Measurements from ENCODE around the gene TRIM4.
"Not testable (repeated sequence)": the region's sequence is repeated elsewhere in the genome, so short reads cannot be mapped to it uniquely, and the experiment has no call there.

The TRIM4 gene

GRCh38 chr7:99910976-99911375, 8.4 kb downstream of the TRIM4 start:
- DNase-seq: no peak

- DNase-seq: no peak
These were observed 17.7 kb downstream of the TRIM4 start for GRCh38 chr7:99901581-99901980.

DNA sequence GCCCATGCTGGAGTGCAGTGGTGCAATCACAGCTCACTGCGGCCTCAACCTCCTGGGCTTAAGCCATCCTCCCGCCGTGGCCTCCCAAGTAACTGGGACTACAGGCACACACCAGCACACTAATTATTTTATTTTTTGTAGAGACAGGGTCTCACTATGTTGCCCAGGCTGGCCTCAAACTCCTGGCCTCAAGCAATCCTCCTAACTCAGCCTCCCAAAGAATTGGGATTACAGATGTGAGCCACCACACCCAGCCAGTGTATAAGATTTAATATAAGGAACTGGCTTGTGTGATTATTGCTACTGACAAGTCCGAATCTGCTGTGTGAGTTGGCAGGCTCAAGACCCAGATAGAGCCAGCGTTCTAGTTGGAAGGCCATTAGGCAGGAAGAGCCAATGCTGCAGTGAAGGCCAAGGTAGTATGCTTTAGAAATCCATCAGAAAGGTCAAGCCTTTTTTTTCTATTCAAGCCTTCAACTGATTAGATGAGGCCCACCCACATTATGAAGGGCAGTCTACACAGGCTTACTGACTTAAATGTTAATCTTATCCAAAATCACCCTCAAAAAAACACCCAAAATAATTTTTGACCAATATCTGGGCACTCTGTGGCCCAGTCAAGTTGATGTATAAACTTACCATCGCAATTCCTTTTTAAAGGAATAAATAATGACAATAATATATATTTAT, 19.4 kb downstream of the TRIM4 start:
- no peak for DNase-seq

DNA sequence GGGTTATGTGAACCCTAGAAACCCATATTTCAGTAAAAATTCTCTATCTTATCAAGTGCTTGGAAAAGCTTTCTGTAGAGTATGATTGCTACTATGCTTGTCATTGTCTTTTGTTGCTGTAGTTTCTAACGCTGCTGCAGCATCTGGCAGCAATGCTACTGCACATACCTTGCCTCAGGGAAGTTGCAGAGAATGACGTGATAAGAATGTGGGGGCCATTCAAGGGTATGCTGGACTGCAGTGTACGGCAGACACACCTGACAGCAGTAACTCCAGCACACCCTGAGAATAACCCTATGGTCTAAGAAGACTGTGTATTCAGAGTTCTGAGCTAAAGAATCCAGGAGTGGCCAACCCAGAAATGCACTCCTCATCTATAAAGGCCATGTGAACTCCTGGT, 20.5 kb downstream of the TRIM4 start:
- no peak for DNase-seq

DNA sequence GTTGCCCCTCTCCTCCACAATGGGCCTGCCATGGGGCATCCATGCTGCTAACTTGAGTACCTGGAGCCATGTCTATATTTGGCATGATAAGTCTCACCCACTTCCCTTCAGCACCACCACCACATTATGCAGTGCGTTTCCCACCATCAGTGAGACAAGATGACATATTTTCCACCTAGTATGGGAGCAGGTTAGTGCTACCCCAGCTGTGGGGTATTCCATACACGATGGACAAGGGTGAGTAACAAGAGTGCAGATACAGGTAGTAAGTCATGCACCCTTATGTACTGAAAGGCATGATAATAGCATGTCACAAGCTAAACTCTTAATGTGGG, 21.3 kb downstream of the TRIM4 start:
- no peak for DNase-seq

DNA sequence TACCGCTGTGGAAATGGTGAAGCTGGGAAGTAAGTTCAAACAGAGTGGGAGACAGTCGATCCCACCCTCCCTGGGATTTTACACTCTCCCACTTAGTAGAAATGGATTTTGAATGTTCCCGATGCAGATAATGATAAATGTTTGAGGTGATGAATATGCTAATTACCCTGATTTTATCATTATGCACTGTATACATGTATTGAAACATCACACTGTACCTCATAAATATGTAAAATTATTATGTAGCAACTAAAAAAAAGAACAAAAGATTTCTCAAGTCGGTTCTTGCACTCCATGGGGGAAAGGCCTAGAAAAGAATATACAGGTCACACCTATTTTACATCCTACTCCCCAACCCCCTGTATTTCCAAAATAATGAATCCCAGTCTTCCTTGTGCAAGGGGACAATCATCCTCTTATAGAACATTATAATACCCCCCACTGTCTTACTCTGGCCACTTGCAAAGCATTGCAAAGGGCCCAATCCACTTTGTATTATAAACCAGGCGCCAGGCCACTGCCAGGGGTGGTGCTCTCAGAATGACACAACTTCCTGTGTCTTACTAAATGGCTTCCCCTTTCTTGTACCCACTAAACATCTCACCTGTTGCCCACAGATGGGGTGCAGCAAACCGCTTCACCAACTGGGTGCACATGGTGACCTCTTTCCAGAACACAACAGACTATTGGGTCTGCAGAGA, 21.9 kb downstream of the TRIM4 start:
- DNase-seq: no peak

DNA sequence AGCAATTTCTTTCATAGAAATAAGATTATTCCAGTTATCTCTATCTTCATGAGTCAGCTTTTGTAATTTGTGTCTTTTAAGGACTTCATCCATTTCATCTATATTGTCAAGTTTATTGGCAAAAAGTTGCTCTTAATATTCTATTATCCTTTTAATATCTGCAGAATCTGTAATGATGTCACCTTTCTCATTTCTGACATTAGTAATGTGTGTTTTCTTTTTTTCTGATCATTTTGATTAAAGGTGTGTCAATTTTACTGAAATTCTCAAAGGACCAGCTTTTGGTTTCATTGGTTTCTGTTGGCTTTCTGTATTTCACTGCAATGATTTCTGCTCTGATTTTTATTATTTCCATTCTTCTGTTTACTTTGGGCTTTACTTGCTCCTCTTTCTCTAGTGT, 24.6 kb downstream of the TRIM4 start:
- DNase-seq: no peak

DNA sequence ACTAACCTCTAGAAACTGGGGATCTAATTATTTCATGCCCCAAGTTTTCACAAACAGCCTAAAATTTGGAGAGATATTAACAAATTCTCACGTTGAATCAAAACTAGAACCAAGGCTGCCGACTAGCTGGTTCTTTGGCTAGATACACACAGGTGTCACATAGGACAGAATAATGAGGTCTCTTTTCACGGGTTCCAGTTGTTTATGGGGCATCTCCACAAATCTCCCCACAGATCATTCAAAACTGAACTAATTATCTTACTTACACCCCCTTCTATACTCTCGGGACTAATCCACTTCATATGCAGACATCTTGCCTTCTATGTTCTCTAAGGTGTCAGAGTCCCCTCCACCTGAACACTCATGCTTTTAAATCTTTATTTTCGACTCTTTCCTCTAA, 26.1 kb downstream of the TRIM4 start:
- no peak for DNase-seq

DNA sequence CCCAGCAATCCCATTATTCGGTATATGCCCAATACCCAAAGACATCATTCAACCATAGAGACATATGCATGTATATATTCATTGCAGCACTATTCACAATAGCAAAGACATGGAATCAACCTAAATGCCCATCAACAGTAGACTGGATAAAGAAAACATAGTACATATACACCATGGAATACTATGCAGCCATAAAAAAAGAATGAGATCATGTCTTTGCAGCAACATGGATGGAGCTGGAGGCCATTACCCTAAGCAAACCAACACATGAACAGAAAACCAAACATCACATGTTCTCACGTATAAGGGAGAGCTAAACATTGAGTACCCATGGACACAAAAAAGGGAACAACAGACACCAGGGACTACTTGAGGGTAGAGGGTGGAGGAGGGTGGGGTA, 29.0 kb downstream of the TRIM4 start:
- DNase-seq: not testable (repeated sequence)

GRCh38 chr7:99888366-99888765, 31.0 kb downstream of the TRIM4 start:
- not testable (repeated sequence) for DNase-seq

GRCh38 chr7:99881370-99881769, 38.0 kb downstream of the TRIM4 start:
- no peak for DNase-seq

GRCh38 chr7:99876933-99877332, 42.4 kb downstream of the TRIM4 start, which contains the start of gene OR2AE1:
TSS of gene OR2AE1 (minus strand) at chr7:99877033. CDS start at chr7:99877033, 0 bp downstream.
- no peak for DNase-seq

GRCh38 chr7:99876491-99876890, 42.8 kb downstream of the TRIM4 start:
- DNase-seq: no peak

DNA sequence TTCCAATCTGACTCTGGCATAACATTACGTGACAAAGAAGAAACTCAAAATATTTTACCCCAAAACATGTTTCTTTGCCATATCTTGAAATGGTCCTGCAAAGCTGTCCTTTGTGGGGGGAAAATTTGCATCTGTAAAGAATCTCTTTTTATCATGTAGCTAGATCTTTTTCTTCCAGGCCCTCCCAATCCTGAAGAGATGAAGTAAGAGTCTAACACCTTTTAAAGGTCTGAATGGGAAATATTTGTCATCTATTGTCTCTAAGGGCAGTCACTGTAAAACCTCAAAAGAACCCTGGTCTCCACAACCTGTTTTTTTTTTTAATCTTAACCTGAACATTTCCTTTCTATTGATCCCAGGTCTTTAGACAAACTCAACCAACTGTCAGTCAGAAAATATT, 51.1 kb downstream of the TRIM4 start:
- DNase-seq: no peak

DNA sequence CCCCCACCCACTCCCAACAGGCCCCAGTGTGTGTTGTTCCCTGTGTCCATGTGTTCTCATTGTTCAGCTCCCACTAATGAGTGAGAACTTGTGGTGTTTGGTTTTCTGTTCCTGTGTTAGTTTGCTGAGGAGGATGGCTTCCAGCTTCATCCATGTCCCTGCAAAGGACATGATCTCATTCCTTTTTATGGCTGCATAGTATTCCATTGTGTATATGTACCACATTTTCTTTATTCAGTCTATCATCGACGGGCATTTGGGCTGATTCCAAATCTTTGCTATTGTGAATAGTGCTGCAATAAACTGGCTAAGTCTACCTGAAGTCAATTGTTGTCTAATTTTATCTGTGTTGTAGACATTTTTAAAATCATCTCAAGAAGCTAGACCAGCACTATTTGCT, 51.9 kb downstream of the TRIM4 start:
- DNase-seq: not testable (repeated sequence)

DNA sequence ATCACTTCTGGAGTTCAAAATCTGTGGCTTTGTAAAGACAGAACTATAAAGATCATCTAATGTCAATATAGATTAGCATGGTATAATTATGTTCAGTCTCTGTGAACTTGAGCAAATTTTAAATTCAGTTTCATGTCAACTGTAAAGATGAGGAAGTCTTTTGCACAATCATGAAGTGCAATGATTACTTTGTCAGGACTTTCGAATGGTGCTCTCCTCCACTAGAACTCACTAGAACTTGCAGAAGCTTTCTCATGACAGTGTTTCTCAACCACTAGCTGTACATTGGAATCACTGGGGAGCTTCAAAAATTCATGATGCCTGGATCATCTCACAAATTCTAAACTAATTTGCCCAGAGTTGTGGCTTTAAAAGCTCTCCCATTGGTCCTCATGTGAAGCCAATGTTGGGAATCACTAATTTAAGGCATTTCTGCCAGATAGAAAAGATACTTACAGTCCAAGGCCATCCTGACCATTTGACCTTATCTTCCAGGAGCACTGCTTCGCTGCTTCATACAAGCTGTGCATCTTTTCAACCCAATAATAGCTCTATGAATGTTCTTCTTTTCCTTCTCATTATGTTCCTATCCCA, 55.4 kb downstream of the TRIM4 start:
- no peak for DNase-seq

DNA sequence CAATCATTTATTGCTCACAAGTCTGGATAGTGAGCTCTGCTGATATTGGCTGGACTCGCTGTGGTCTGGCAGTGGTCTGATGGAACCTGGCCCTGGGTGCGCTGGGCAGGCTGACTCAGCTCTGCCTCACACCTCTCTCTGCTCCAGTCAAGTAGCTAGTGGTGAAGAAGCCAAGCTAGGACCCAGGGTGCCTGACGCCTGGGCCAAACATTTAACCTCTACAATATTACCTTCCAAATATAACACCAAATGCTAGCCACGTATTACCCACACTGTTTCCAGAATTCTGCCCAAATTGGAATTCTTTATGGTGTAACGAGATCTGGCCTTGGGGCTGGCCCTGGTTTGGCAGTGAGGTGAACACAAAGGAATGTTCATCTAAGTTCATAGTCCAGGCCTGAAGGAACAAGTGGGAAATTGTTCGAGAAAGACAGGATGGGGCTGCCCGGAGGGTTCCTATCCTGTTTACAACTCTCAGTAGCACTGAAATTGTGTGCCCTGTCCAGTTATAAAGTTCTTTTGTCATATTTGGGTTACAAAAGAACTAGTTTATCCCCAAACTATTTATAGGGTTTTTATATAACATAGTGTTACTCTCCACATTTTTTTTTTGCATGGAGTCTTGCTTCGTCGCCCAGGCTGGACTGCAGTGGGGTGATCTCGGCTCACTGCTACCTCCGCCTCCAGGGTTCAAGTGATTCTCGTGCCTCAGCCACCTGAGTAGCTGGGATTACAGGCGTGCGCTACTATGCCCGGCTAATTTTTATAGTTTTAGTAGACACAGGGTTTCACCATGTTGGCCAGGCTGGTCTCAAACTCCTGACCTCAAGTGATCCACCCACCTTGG, 58.8 kb downstream of the TRIM4 start:
- peak; percentile 75 for DNase-seq

GRCh38 chr7:99855236-99855635, 64.1 kb downstream of the TRIM4 start:
- no peak for DNase-seq

GRCh38 chr7:99848420-99849216, 70.7 kb downstream of the TRIM4 start:
- DNase-seq: no peak

DNA sequence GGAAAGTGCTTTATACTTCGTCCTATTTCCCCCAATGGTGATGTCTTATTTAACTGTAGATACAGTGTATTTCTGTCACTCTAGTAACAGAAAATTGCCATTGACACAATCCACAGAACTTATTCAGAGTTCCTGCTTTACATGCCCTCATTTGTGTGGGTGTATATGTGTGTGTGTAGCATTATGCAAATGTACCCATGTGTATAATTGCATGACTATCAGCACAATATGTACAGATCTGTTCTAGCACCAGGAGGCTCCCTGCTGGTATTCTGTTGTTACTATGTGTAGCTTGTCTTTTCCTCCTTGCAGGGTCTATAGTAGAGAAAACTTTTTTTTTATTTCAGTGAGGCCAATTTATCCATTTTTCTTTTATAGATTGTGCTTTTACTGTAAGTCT, 75.0 kb downstream of the TRIM4 start:
- no peak for DNase-seq

DNA sequence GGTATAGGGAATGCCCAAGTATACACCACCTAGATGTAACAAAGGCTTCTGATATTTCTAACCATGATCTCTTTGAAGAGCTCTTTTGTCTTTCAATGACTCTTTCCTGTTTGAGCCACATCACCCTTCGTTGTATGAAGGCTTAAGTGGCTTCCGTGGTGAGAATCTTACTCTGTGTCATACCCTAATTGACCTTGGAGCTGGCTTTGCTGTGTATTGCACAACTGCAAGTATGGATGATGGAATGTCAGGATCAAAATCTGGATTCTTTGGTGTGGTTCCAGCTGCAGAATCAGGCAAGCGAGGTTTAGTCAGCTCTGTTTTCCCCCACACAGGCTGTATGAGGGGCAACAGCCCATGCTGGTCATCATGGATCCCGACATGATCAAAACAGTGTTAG, 75.5 kb downstream of the TRIM4 start:
- peak; percentile 47 for DNase-seq

GRCh38 chr7:99842926-99843325, 76.4 kb downstream of the TRIM4 start:
- no peak for DNase-seq
